ENCODE measurements around the gene MRC2.
A peak's percentile ranks its signal among the peaks of the same experiment; 100 is the strongest.

Gene MRC2

DNA sequence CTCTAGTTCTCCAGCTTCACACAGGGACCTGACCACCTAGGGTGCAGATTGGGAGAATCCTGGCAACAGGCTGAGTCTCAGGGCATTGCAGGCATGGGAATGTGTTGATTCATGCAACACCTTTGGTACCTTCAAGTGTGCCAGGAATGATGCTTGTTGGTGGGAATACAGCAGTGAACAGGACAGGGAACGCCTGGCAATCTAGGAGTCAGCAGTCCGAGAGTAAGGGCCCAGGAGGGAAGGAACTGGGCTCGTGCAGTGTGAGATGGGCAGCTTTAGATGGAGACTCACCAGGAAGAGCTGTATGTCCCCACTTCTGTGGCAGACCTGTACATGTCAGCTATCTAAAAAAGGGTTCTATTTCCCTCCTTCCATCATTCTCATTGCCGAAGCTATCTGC is 12.0 kb upstream of the MRC2 start:
- no peak overlapping the region for H3K9ac ChIP-seq (ENCODE audit: low read depth, low read length)
- peaks cover 35% of the 10 kb centered on the region for H3K36me3 ChIP-seq (ENCODE audit: insufficient read depth, low read depth, low read length)
- H3K4me3 ChIP-seq (ENCODE audit: low read length), result no peak overlapping the region
- H3K27ac ChIP-seq (ENCODE audit: low read length), result no peak overlapping the region
- no peaks in the 10 kb centered on the region for H3K27me3 ChIP-seq (ENCODE audit: insufficient read depth, low read length)
- H3K9me3 ChIP-seq (ENCODE audit: insufficient read depth, low read depth, low read length), result no peaks in the 10 kb centered on the region
- H3K4me1 ChIP-seq (ENCODE audit: insufficient read depth, low read length), result peaks cover 15% of the 10 kb centered on the region

DNA sequence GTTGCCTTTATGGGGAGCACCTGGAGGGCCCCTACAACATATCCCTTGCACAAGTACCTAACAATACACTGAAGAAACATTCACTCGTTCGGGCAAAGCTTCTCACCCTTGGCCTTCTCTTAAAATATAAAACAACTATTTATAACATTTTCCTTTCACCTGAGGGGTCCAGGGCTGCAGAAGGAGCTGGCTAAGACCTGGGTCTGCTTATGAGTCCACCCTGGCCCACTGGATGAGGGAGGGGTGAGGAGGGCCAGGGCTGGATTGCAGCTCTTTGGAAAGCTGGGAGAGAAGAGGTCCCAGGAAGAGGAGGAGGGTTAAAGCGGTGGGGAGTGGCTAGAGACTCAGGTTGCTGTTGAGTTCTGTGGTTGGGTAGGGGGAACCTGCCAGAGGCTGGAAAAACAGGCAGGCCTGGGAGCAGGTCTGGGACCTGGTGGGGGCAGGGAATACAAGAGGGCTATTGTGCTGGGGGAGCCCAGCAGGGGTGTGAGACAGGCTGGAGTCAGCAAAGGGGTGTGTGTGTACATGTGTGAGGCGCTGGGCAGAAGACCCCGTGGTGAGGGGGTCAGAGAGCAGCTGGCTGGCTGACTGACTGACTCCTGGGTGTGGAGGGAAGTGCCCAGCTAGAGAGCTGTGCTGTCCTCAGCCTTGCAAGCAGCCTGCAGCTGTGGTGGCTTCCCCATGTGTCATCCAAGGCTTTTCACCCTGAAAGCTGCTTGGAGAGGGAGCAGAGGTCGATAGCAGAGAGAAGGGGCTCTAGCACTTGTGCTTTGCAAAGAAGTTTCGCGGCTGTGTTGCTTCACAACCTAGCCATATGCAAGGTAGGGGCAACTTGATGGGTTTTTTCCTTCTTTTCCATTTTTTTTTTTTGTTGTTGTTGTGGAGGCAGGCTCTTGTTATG is 10.2 kb upstream of the MRC2 start:
- peak overlapping the region; percentile 28; the same call in 1 of the 2 replicates for H3K4me3 ChIP-seq (ENCODE audit: low read length)
- peaks cover 18% of the 10 kb centered on the region for H3K36me3 ChIP-seq (ENCODE audit: insufficient read depth, low read depth, low read length)
- no peaks in the 10 kb centered on the region for H3K27me3 ChIP-seq (ENCODE audit: insufficient read depth, low read length)
- peak overlapping the region; percentile 68 for H3K9ac ChIP-seq (ENCODE audit: low read depth, low read length)
- peaks cover 15% of the 10 kb centered on the region for H3K4me1 ChIP-seq (ENCODE audit: insufficient read depth, low read length)
- no peaks in the 10 kb centered on the region for H3K9me3 ChIP-seq (ENCODE audit: insufficient read depth, low read depth, low read length)
- peak overlapping the region; percentile 65 for H3K27ac ChIP-seq (ENCODE audit: low read length)

DNA sequence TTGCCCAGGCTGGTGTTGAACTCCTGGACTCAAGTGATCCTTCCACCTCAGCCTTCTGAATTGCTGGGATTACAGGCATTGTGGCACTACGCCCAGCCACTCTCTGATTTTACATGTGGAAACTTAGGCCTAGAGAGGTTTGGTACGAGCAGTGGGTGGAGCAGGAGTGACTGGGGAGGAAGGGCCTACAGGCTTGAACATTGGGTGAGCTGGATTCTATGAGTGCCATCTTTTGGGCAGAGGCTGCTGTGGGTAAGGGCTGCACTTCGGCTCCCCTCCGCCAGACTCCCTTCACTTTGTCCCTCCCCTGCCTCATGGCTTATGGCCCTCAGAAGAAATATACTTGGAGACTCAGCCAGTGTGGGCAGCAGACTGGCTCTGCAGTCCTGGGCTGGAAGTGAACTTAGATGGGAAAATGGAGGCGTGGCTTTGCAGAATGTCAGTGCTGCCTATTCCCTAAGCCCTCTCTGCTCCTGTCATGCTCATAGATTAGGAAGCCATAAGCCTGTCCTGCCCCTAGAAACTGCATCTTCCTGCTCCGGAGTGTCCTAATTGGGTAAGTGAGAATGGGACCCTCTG is 9.5 kb upstream of the MRC2 start:
- Histone ChIP-seq H3K4me1 (ENCODE audit: insufficient read depth, low read length) (peaks cover 15% of the 10 kb centered on the region), H3K36me3 (ENCODE audit: insufficient read depth, low read depth, low read length) (peaks cover 17% of the 10 kb centered on the region), H3K9ac (ENCODE audit: low read depth, low read length) (peak overlapping the region; percentile 68; the same call in 1 of the 2 replicates), H3K4me3 (ENCODE audit: low read length) (0 out of 2 replicates have a peak overlapping the region, but pooled peaks have one; percentile 28), H3K27ac (ENCODE audit: low read length) (no peak overlapping the region), H3K9me3 (ENCODE audit: insufficient read depth, low read depth, low read length) (no peaks in the 10 kb centered on the region), H3K27me3 (ENCODE audit: insufficient read depth, low read length) (no peaks in the 10 kb centered on the region)

DNA sequence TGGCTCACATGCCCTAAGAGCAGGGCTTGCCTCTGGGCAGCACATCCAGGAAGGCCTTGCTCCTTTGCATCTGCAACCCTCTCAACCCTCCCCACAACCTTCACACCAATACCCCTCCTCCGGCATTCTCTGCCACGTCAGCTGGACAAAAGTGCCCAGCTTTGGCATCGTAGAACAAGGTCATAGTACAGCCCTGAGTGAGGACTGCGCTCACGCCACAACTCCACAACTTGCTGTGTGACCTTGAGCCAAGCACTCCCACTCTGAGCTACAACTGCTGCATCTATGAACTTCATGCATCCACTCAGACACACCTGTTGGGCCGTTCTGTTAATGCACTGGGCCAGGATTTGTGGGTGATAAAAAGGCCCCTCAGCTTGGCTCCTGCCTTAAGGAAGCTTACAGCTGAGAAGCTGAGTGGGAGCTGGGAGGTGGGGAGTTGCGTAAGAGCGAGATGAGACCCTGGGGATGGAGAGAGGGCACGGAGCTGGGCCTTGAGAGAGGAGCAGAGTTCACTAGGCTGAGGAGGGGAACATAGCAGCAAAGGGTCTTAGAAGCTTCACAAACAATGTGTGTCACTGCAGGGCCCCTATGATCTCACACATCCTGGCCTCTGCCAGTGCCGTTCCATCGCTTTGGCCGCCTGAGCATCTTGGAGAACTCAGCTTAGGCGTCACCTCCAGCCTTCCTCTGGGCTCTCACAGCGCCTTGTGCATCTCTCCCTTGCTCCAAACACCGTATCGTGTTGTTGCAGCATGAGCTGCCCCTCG is 8.6 kb upstream of the MRC2 start:
- Histone ChIP-seq H3K4me1 (ENCODE audit: insufficient read depth, low read length) (peaks cover 15% of the 10 kb centered on the region), H3K27me3 (ENCODE audit: insufficient read depth, low read length) (no peaks in the 10 kb centered on the region), H3K9ac (ENCODE audit: low read depth, low read length) (no peak overlapping the region), H3K36me3 (ENCODE audit: insufficient read depth, low read depth, low read length) (peaks cover 17% of the 10 kb centered on the region), H3K4me3 (ENCODE audit: low read length) (no peak overlapping the region), H3K9me3 (ENCODE audit: insufficient read depth, low read depth, low read length) (no peaks in the 10 kb centered on the region), H3K27ac (ENCODE audit: low read length) (no peak overlapping the region)

DNA sequence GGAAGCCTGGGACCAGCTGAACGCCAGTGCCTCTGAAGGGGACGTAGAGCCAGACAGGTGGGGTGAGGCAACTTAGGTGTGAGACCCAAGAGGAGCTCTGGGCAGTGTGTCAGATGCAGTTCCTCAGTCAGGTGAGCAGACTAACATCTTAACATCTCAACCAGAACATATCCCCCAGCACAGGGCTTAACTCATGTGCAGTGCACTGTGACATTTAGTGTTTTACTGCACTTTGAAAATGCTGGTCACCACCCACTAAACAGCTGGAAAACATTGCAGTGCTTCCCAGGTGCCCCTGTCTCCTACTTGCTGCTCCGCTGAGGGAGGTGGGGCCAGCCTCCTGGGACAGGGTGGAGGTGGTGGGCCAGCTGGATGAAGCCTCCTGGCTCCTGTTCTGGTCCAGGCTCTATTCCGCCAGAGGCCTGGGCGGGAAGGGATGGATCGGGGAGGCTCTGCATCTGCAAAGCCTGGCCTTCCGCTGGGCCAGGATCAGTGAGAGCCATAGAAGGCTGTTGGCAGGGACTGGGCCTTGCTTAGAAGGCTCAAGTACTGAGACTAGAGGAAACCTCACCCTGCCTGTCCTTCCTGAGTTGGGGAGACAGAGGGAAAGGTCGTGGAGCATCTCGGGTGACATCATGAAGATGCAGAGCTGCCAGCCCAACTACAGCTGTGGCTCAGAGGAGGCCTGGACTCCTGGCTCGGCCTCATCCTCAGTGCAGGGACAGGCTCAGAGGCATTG is 7.9 kb upstream of the MRC2 start:
- Histone ChIP-seq H3K27me3 (ENCODE audit: insufficient read depth, low read length) (no peaks in the 10 kb centered on the region), H3K9me3 (ENCODE audit: insufficient read depth, low read depth, low read length) (no peaks in the 10 kb centered on the region), H3K4me3 (ENCODE audit: low read length) (no peak overlapping the region), H3K9ac (ENCODE audit: low read depth, low read length) (no peak overlapping the region), H3K36me3 (ENCODE audit: insufficient read depth, low read depth, low read length) (peaks cover 10% of the 10 kb centered on the region), H3K27ac (ENCODE audit: low read length) (no peak overlapping the region), H3K4me1 (ENCODE audit: insufficient read depth, low read length) (peaks cover 15% of the 10 kb centered on the region)

DNA sequence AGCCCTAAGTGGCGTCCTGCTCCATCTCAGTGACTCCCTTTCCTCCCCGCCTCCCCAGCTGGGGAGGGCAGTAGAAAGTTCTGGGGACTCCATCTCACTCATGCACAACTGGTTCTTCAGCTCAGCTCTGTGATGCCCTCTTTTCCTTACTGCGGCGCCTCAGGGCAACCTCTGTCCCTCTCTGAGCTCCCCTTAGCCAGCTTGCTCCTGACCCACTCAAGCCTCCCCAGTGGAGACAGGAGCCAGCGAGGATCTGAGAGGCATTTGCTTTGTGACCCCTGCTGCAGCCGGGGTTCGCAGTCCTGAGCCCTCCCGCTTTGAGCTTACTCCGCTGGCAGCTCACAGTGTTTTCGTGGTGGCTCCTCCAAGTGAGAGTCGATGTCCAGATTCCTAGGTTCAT is 6.2 kb upstream of the MRC2 start:
- no peak overlapping the region for H3K9ac ChIP-seq (ENCODE audit: low read depth, low read length)
- H3K27ac ChIP-seq (ENCODE audit: low read length), result no peak overlapping the region
- H3K4me1 ChIP-seq (ENCODE audit: insufficient read depth, low read length), result peaks cover 15% of the 10 kb centered on the region
- H3K4me3 ChIP-seq (ENCODE audit: low read length), result no peak overlapping the region
- H3K9me3 ChIP-seq (ENCODE audit: insufficient read depth, low read depth, low read length), result no peaks in the 10 kb centered on the region
- H3K27me3 ChIP-seq (ENCODE audit: insufficient read depth, low read length), result 0 out of 2 replicates have a peak, but pooled peaks cover 4% of the 10 kb centered on the region
- H3K36me3 ChIP-seq (ENCODE audit: insufficient read depth, low read depth, low read length), result no peaks in the 10 kb centered on the region

DNA sequence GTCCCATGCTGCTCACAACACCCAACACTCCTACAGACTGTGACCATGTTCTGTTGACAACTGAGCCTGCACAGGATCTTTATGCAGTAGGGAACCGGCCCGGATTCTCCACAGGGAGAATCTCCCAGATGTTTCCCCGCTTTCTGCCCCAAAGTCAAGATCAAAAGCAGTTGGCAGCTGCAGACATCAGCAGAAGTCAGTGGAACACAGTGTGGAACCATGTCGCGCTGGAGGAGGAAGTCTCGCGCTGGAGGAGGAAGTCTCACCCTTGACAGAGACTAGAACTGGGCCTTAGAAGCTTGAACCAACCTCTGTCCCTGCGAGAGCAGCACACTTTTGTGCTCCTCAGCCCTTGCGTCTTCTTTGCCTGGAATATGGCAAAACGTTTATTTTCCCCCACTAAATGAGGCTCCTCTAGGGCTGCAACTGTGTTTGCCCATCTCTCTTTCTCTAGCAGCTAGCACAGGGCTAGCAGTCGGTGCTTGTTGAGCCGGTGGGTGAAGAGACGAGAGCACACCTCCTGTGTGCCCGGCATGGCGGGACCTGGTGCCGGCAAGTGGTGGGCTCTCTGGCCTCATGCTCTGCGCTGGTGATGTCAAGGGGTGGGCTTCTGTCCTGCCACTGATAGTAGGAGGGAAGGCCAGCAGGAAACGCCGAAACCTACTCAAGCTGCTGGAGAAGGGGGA is 2.1 kb upstream of the MRC2 start:
- peaks cover 12% of the 10 kb centered on the region for H3K27me3 ChIP-seq (ENCODE audit: insufficient read depth, low read length)
- H3K9ac ChIP-seq (ENCODE audit: low read depth, low read length), result no peak overlapping the region
- no peaks in the 10 kb centered on the region for H3K9me3 ChIP-seq (ENCODE audit: insufficient read depth, low read depth, low read length)
- H3K36me3 ChIP-seq (ENCODE audit: insufficient read depth, low read depth, low read length), result no peaks in the 10 kb centered on the region
- H3K27ac ChIP-seq (ENCODE audit: low read length), result no peak overlapping the region
- no peak overlapping the region for H3K4me3 ChIP-seq (ENCODE audit: low read length)
- H3K4me1 ChIP-seq (ENCODE audit: insufficient read depth, low read length), result peaks cover 9% of the 10 kb centered on the region; the same call in 1 of the 2 replicates

DNA sequence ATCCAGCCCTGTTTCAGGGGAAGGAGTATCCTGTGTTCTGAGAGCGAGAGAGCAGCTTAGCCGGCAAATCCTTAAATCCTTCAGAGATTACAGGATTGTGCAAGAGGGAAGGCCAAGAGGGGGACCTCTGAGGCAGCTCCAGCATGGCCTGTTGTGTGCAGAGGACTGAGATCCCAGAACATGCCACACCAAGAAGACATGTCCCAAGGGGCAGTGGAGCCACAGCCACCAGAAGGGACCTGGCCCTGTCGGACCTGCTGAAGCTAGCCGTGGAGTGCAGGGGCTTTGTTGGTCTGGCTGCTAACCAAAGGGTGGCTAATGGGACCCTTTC is 1.6 kb upstream of the MRC2 start:
- Histone ChIP-seq H3K27ac (ENCODE audit: low read length) (no peak overlapping the region), H3K36me3 (ENCODE audit: insufficient read depth, low read depth, low read length) (no peaks in the 10 kb centered on the region), H3K4me1 (ENCODE audit: insufficient read depth, low read length) (peaks cover 9% of the 10 kb centered on the region; the same call in 1 of the 2 replicates), H3K9me3 (ENCODE audit: insufficient read depth, low read depth, low read length) (no peaks in the 10 kb centered on the region), H3K9ac (ENCODE audit: low read depth, low read length) (no peak overlapping the region), H3K4me3 (ENCODE audit: low read length) (no peak overlapping the region), H3K27me3 (ENCODE audit: insufficient read depth, low read length) (peaks cover 12% of the 10 kb centered on the region)

DNA sequence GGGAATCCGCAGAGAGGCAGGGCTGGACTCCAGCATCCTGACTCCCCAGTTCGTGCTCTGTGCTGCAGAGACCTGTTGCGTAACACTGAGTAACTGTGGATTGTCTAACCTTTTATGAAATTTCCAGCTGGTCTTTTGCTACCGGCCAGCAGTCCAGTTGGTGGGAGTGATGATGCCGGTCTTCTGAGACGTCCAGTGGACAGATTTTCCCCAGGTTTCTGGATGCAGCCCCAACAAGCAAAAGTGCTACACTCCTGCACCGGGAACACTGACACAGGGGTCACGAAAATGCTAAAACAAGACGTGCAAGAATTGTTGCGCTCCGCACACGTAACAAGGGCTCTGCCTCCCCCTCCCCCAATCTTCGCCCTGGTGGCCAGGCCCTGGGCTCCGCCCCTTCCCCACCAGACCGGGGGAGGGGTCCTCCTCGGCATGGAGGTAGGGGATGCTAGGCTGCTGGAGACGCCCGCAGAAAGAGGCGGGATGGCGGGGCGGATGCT is 701 bp upstream of the MRC2 start:
- no peak overlapping the region for H3K27ac ChIP-seq (ENCODE audit: low read length)
- H3K27me3 ChIP-seq (ENCODE audit: insufficient read depth, low read length), result peaks cover 12% of the 10 kb centered on the region
- H3K4me1 ChIP-seq (ENCODE audit: insufficient read depth, low read length), result peaks cover 9% of the 10 kb centered on the region; the same call in 1 of the 2 replicates
- H3K9me3 ChIP-seq (ENCODE audit: insufficient read depth, low read depth, low read length), result no peaks in the 10 kb centered on the region
- peak overlapping the region; percentile 72; the same call in 1 of the 2 replicates for H3K9ac ChIP-seq (ENCODE audit: low read depth, low read length)
- no peaks in the 10 kb centered on the region for H3K36me3 ChIP-seq (ENCODE audit: insufficient read depth, low read depth, low read length)
- H3K4me3 ChIP-seq (ENCODE audit: low read length), result peak overlapping the region; percentile 76

DNA sequence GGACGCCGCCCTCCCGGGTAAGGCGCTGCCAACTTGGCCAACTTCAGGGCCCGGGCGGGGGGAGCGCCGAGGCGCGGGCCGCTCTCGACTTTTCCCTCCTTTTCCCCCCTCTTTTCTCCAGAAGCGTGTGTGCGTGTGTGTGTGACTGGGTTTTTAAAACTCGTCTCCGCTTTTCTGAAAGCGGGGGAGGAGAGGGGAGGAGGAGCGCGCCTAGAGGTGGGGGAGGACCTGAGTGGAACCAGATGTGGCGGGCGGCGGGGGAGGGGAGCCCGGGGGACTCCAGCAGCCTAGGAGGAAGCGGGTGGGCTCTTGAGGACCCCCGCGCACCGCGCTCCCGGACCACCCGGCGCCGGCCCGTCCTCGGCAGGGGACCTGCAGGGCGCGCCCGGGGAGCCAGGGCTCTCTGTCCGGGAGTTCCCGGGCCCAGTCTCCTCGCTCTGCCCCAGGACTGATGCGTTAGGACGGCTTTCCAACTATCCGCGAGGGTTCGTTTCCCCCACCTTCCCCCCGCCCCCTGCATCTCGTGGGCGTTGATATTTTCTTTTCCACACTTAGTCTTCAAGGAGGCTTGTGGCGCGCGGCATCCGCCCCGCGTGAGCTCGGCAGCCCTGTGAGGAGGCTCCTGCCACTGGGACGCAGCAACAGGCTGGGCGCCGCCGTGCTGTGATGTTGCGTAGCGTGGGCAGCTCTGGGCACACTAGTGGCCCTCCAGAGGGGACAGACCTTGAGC is 599 bp downstream of the MRC2 start:
- H3K9ac ChIP-seq (ENCODE audit: low read depth, low read length), result peak overlapping the region; percentile 72; the same call in 1 of the 2 replicates
- H3K27ac ChIP-seq (ENCODE audit: low read length), result no peak overlapping the region
- H3K4me3 ChIP-seq (ENCODE audit: low read length), result peak overlapping the region; percentile 76
- H3K4me1 ChIP-seq (ENCODE audit: insufficient read depth, low read length), result peaks cover 9% of the 10 kb centered on the region; the same call in 1 of the 2 replicates
- no peaks in the 10 kb centered on the region for H3K36me3 ChIP-seq (ENCODE audit: insufficient read depth, low read depth, low read length)
- H3K9me3 ChIP-seq (ENCODE audit: insufficient read depth, low read depth, low read length), result no peaks in the 10 kb centered on the region
- peaks cover 12% of the 10 kb centered on the region for H3K27me3 ChIP-seq (ENCODE audit: insufficient read depth, low read length)

Data from iPS-20b (cell line).